ENCODE measurements around the gene CAPZB. TPM values are rescaled to one million over a fixed set of nuclear protein-coding genes. Genes with fewer than 3 reads are reported as not detected.
"Not testable (repeated sequence)": the region's sequence is repeated elsewhere in the genome, so short reads cannot be mapped to it uniquely, and the experiment has no call there.

CAPZB gene
- total RNA-seq, 2 experiments from 2014 or later = 335 to 340 TPM

DNA sequence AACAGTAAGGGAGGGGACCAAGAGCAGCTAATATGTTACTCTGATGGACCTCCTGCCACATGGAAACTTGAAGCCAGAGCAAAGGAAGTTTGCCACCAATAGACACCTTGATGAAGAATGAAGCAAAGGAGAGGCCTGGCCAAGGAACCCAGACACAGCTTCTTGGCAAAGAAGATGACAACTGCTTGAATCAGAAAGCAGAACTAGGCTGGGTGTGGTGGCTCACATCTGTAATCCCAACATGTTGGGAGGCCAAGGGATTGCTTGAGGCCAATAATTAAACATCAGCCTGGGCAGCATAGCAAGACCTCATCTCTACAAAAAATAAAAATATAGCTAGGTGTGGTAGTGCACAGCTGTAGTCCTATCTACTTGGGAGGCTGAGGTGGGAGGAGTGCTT lies 31.7 kb upstream of the CAPZB start:
- H3K27ac Mint-ChIP-seq = no peak overlapping the region
- TF ChIP-seq, protein P1, sequence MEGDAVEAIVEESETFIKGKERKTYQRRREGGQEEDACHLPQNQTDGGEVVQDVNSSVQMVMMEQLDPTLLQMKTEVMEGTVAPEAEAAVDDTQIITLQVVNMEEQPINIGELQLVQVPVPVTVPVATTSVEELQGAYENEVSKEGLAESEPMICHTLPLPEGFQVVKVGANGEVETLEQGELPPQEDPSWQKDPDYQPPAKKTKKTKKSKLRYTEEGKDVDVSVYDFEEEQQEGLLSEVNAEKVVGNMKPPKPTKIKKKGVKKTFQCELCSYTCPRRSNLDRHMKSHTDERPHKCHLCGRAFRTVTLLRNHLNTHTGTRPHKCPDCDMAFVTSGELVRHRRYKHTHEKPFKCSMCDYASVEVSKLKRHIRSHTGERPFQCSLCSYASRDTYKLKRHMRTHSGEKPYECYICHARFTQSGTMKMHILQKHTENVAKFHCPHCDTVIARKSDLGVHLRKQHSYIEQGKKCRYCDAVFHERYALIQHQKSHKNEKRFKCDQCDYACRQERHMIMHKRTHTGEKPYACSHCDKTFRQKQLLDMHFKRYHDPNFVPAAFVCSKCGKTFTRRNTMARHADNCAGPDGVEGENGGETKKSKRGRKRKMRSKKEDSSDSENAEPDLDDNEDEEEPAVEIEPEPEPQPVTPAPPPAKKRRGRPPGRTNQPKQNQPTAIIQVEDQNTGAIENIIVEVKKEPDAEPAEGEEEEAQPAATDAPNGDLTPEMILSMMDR (IDR thresholded peaks at IDR 0.05) = no peak
- ATAC-seq = no peak
- ChIA-PET CTCF (no interaction called here), POLR2A (no interaction called here)
- H3K36me3 Mint-ChIP-seq (ENCODE audit: low read depth) = no peaks in the 10 kb centered on the region
- DNase-seq = no peak
- peaks cover 5% of the 10 kb centered on the region for H3K9me3 Mint-ChIP-seq
- no peak overlapping the region for H3K4me3 Mint-ChIP-seq
- intact Hi-C loops (cut with micrococcal nuclease) = no loop called here
- H3K27me3 Mint-ChIP-seq = no peaks in the 10 kb centered on the region
- peaks cover 4% of the 10 kb centered on the region for H3K4me1 Mint-ChIP-seq (ENCODE audit: low read depth)

DNA sequence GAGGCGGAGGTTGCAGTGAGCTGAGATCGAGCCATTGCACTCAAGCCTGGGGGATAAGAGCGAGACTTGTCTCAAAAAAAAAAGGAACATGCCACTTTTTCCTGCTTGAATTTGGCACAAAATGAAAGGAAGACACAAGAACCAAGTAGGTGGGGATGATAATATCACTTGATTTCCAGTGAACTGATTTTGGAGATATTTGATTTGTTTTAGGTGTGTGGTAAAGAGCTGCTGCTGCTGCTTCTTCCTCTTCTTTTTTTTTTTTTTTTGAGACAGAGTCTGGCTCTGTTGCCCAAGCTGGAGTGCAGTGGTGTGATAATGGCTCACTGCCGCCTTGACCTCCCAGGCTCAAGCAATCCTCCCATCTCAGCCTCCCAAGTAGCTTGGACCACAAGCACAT lies 29.9 kb upstream of the CAPZB start:
- Mint-ChIP-seq H3K4me1 (ENCODE audit: low read depth) (peaks cover 8% of the 10 kb centered on the region), H3K27ac (no peak overlapping the region), H3K4me3 (no peak overlapping the region), H3K9me3 (peaks cover 3% of the 10 kb centered on the region), H3K36me3 (ENCODE audit: low read depth) (no peaks in the 10 kb centered on the region), H3K27me3 (no peaks in the 10 kb centered on the region)
- CTCF ChIA-PET = interaction anchor here (0.9 to 1.1 kb wide), 2 partner anchors 22 to 124 kb away, joined by 3 to 4 read pairs; no protein-coding TSS in a partner anchor
- DNase-seq (no peak), ATAC-seq (no peak)
- POLR2A ChIA-PET = no interaction called here
- TF ChIP-seq, protein P1 (IDR thresholded peaks at IDR 0.05) = no peak
- intact Hi-C loops (cut with micrococcal nuclease) = no loop called here

DNA sequence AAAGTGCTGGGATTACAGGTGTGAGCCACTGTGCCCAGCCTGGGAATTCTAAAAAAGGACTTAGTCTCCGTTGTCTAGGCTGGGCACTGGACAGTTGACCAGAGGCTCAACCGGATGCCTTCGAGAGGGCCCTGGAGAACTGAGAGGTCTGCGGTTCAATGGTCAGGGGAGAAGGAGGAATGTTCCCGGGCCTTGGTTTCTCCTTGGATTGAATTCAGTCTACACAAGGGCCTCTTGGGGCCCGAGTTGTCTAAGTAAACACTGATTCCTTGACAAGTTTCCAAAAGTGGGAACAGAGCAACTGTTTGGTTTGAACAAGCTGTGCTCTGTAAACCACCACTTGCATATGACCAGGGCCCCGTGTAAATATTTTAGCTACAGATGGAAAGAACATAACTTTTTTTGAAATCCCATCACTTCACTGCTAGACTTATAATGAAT lies 29.1 kb upstream of the CAPZB start:
- no peak for ATAC-seq
- ChIA-PET CTCF (no interaction called here), POLR2A (no interaction called here)
- Mint-ChIP-seq H3K27ac (no peak overlapping the region), H3K36me3 (ENCODE audit: low read depth) (no peaks in the 10 kb centered on the region), H3K9me3 (peaks cover 3% of the 10 kb centered on the region), H3K4me1 (ENCODE audit: low read depth) (peaks cover 10% of the 10 kb centered on the region), H3K27me3 (no peaks in the 10 kb centered on the region), H3K4me3 (no peak overlapping the region)
- intact Hi-C loops (cut with micrococcal nuclease) = no loop called here
- no peak for DNase-seq
- TF ChIP-seq, protein P1 (IDR thresholded peaks at IDR 0.05) = no peak

DNA sequence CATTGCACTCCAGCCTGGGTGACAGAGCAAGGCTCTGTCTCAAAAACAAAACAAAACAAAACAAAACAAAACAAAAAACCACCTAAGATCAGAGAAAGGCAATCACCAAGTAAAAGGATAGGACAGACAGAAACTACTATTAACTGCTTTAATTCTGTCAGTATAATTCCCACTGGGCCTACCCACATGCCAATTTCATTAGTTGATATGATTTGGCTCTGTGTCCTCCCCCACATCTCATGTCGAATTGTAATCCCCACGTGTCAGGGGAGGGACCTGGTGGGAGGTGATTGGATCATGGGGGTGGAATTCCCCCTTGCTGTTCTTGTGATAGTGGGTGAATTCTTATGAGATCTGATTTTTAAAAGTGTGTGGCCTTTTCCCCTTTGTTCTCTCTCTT lies 27.2 kb upstream of the CAPZB start:
- CTCF ChIA-PET = no interaction called here
- DNase-seq (peak; percentile 16), ATAC-seq (no peak)
- Mint-ChIP-seq H3K27ac (no peak overlapping the region), H3K27me3 (no peaks in the 10 kb centered on the region), H3K4me3 (no peak overlapping the region), H3K36me3 (ENCODE audit: low read depth) (no peaks in the 10 kb centered on the region), H3K9me3 (peaks cover 2% of the 10 kb centered on the region), H3K4me1 (ENCODE audit: low read depth) (peaks cover 19% of the 10 kb centered on the region)
- POLR2A ChIA-PET = no interaction called here
- TF ChIP-seq, protein P1 (IDR thresholded peaks at IDR 0.05) = no peak
- intact Hi-C loops (cut with micrococcal nuclease) = no loop called here

DNA sequence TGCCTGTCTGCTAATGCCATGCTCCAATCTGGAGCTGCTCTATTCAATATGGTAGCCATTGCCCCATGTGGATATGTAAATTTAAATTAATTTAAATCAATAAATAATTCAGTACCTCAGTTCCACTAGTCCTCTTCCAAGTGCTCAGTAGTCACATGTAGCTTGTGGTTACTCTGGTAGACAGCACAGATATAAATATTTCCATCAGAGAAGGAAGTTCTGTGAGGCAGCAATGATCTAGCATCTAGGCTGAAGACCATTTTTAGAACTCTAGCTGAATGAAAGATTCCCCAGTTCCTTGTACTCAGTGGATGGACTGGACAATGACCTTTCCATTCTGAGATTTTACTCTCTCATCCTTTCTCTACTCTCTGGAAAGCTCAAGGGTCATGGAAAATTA lies 25.8 kb upstream of the CAPZB start:
- TF ChIP-seq, protein P1 (IDR thresholded peaks at IDR 0.05) = no peak
- Mint-ChIP-seq H3K27ac (no peak overlapping the region), H3K9me3 (no peaks in the 10 kb centered on the region), H3K27me3 (peaks cover 2% of the 10 kb centered on the region), H3K36me3 (ENCODE audit: low read depth) (no peaks in the 10 kb centered on the region), H3K4me1 (ENCODE audit: low read depth) (peaks cover 26% of the 10 kb centered on the region), H3K4me3 (no peak overlapping the region)
- no peak for DNase-seq
- no peak for ATAC-seq
- ChIA-PET POLR2A (interaction anchor here (1.3 kb wide), 1 partner anchor 26 kb away, joined by 3 read pairs; the partner anchor contains the start of gene CAPZB), CTCF (interaction anchor here (0.6 to 1.4 kb wide), 2 partner anchors 23 to 71 kb away, joined by 3 to 6 read pairs; no protein-coding TSS in a partner anchor)
- intact Hi-C loops (cut with micrococcal nuclease) = no loop called here

DNA sequence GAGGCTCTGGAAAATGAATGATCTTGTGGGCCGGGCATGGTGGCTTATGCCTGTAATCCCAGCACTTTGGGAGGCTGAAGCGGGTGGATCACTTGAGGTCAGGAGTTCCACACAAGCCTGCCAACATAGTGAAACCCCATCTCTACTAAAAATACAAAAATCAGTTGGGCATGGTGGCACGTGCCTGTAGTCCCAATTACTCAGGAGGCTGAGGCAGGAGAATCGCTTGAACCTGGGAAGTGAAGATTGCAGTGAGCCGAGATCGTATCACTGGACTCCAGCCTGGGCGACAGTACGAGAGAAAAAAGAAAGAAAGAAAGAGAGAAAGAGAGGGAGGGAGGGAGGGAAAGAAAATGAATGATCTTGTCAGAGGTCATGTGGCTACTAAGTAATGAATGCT lies 24.3 kb upstream of the CAPZB start:
- H3K9me3 Mint-ChIP-seq; POLR2A ChIA-PET; H3K4me3 Mint-ChIP-seq; H3K27me3 Mint-ChIP-seq; DNase-seq; intact Hi-C loops (cut with micrococcal nuclease); H3K27ac Mint-ChIP-seq; ATAC-seq; H3K36me3 Mint-ChIP-seq (ENCODE audit: low read depth): not testable (repeated sequence)
- H3K4me1 Mint-ChIP-seq (ENCODE audit: low read depth) = peaks cover 35% of the 10 kb centered on the region
- CTCF ChIA-PET = interaction anchor here (1.0 kb wide), 1 partner anchor 23 kb away, joined by 4 read pairs; no protein-coding TSS in a partner anchor

Measured in activated CD8-positive, alpha-beta T cell treated with anti-CD3 and anti-CD28 coated beads for 36 hours (primary cell).